ENCODE data around the gene FAAP100.

Gene FAAP100

GRCh38 chr17:81498953-81499600 is 53.1 kb downstream of the FAAP100 start:
- no peak for TF ChIP-seq JUND (IDR thresholded peaks at IDR 0.05; ENCODE audit: low read depth)
- in situ Hi-C loops (cut with HindIII; ENCODE audit: low pct_unique_long_range_greater_than_20kb, low sequenced_read_pairs): no loop called here
- DNase-seq (ENCODE audit: low read depth in 1 of 2, low spot score in 1 of 2): no peak

DNA sequence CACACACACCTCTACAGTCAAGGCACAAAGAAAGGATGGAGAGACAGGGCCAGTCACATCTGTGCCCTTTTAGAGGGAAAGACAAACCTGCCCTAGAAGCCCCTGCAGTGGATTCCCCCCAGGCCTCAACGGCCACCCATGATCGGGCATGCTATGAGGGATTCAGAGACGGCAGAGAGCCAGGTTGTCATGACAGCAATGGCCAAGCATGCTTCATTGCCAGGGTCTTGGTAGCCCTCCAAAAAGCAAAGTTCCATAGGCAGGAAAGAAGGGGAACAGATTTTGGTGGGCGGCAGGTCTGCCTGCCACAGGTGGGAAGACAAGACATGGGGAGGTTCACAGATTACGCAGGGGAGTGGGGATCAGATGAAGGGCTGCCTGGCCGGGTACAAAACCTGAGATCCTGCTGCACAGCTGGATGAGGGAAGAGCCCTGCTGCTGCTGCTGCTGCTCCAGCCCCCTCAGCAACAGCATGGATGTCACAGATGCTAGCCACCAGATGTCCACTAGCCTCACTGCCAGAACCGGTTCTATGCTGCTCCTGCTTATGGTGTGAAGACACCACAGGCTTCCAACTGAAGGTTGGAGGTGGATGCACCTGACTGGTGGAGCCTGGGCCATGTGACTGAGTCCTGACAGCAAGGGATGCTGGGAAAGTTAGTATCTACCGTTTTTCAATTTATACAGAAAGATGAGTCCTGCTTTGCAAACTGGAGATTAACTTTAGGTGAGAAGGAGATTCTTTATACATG is 57.4 kb downstream of the FAAP100 start:
- in situ Hi-C loops (cut with HindIII; ENCODE audit: low pct_unique_long_range_greater_than_20kb, low sequenced_read_pairs): no loop called here
- peak in 1 of 2 experiments; percentile 86 for DNase-seq (ENCODE audit: low read depth in 1 of 2, low spot score in 1 of 2)
- no peak for TF ChIP-seq JUND (IDR thresholded peaks at IDR 0.05; ENCODE audit: low read depth)

DNA sequence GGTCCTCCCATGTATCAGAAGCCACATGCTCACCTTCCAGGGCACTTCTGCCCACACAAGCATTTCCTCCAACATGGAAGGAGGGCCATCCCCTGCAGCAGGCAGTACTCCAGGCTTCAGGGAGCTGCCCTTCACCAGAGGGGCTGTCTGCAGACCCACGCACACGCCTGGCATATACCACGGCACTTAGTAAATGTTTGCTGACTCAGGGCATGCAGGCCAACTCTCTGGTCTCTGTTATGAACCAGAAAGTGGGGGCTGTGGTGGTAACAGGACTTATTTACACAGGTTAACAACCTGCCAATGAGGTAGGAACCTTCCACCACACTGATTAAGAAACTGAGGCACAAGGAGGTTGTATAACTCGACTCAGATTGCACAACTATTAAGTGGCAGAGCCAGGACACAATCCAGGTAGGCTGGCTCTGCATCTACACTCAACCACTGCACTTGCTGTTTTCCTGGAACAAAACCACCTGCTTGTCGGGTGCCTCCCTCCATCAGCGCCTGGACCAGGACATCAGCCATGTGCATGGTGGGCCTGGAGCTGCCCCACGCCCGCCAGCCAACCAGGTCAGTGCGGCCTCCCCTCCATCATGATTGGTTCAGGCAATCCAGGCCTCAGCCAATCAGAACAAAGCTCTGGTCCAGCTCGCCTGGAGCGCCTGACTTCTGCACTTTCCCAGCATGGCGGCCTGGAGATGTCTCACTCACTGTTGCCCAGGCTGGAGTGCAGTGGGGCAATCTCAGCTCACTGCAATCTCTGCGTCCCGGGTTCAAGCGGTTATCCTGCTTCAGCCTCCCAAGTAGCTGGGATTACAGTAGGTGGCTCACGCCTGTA is 58.7 kb downstream of the FAAP100 start:
- in situ Hi-C loops (cut with HindIII; ENCODE audit: low pct_unique_long_range_greater_than_20kb, low sequenced_read_pairs): no loop called here
- DNase-seq (ENCODE audit: low read depth in 1 of 2, low spot score in 1 of 2): no peak
- TF ChIP-seq JUND (IDR thresholded peaks at IDR 0.05; ENCODE audit: low read depth): no peak

- no peak for DNase-seq (ENCODE audit: low read depth in 1 of 2, low spot score in 1 of 2)
- in situ Hi-C loops (cut with HindIII; ENCODE audit: low pct_unique_long_range_greater_than_20kb, low sequenced_read_pairs): no loop called here
Measured at GRCh38 chr17:81492706-81493105, 59.4 kb downstream of the FAAP100 start.

GRCh38 chr17:81492202-81492601 is 60.0 kb downstream of the FAAP100 start:
- no peak for DNase-seq (ENCODE audit: low read depth in 1 of 2, low spot score in 1 of 2)
- in situ Hi-C loops (cut with HindIII; ENCODE audit: low pct_unique_long_range_greater_than_20kb, low sequenced_read_pairs): no loop called here
- TF ChIP-seq JUND (IDR thresholded peaks at IDR 0.05; ENCODE audit: low read depth): no peak

More at GRCh38 chr17:81492706-81493105, 59.4 kb downstream of the FAAP100 start:
- TF ChIP-seq JUND (IDR thresholded peaks at IDR 0.05; ENCODE audit: low read depth): no peak

DNA sequence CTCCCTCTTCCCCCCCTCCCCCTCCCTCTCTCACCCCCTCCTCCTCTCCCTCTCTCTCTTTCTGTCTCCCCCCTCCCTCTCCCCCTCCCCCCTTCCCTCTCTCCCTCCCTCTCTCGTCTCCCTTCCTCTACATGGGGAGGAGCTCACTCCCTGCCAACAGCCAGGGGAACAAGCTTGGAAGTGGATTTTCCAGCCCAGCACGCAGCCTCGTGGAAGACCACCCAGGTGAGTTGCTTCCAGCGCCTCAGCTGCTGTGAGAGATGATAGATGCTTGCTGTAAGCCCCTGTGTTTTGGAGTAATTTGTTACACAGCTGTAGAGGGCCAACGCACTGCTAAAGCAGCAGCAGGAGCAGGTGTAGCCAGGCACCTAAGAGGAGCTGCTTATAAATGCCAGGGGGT is 60.4 kb downstream of the FAAP100 start:
- no peak for DNase-seq (ENCODE audit: low read depth in 1 of 2, low spot score in 1 of 2)
- TF ChIP-seq JUND (IDR thresholded peaks at IDR 0.05; ENCODE audit: low read depth): no peak
- in situ Hi-C loops (cut with HindIII; ENCODE audit: low pct_unique_long_range_greater_than_20kb, low sequenced_read_pairs): no loop called here

DNA sequence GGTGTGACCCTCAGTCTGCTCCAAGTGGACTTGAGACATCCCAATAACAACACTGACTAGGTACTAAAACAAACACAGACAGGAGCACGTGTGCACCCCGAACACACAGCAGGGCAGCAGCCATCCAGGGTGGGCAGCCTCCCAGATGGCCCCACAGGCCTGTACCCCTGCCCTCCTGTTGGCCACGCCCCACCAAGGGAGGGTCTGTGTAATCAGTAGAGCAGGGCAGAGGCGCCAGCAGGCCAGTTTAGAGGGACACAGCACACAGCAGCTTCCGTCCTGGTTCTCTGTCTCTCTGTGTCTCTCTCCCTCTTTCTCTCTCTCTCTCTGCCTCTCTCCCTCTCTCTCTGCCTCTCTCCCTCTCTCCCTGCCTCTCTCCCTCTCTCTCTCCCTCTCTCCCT is 61.0 kb downstream of the FAAP100 start:
- DNase-seq (ENCODE audit: low read depth in 1 of 2, low spot score in 1 of 2): no peak
- no peak for TF ChIP-seq JUND (IDR thresholded peaks at IDR 0.05; ENCODE audit: low read depth)
- in situ Hi-C loops (cut with HindIII; ENCODE audit: low pct_unique_long_range_greater_than_20kb, low sequenced_read_pairs): no loop called here

GRCh38 chr17:81489998-81490992 is 61.9 kb downstream of the FAAP100 start:
- no peak for TF ChIP-seq JUND (IDR thresholded peaks at IDR 0.05; ENCODE audit: low read depth)
- DNase-seq (ENCODE audit: low read depth in 1 of 2, low spot score in 1 of 2): no peak
- in situ Hi-C loops (cut with HindIII; ENCODE audit: low pct_unique_long_range_greater_than_20kb, low sequenced_read_pairs): no loop called here

Measured in T47D (cell line).